ENCODE results near the gene TULP1.

Gene TULP1

GRCh38 chr6:35452183-35453090 lies 60.3 kb downstream of the TULP1 start, which contains the start of gene FANCE:
FANCE (plus strand) TSS chr6:35452338; CDS start chr6:35452546, 208 bp downstream.
- no peak for TF ChIP-seq CTCF (IDR thresholded peaks at IDR 0.05; ENCODE audit: insufficient read depth, low read length, missing control alignments)
- DNase-seq (ENCODE audit: low read depth, low spot score), result no peak
- CTCF ChIA-PET, result interaction anchor here (0.9 to 14.6 kb wide), 10 partner anchors 14 to 194 kb away, joined by 3 to 430 read pairs (median 67); partner anchors contain the start of genes DEF6, PPARD and RPL10A
- POLR2A ChIA-PET, result interaction anchor here (0.7 to 0.8 kb wide), 2 partner anchors 19 to 21 kb away, joined by 3 to 4 read pairs; no protein-coding TSS in a partner anchor
- H3K4me3 ChIP-seq (ENCODE audit: low read depth, low read length), result peak within 1 kb of the TSS; percentile 77

DNA sequence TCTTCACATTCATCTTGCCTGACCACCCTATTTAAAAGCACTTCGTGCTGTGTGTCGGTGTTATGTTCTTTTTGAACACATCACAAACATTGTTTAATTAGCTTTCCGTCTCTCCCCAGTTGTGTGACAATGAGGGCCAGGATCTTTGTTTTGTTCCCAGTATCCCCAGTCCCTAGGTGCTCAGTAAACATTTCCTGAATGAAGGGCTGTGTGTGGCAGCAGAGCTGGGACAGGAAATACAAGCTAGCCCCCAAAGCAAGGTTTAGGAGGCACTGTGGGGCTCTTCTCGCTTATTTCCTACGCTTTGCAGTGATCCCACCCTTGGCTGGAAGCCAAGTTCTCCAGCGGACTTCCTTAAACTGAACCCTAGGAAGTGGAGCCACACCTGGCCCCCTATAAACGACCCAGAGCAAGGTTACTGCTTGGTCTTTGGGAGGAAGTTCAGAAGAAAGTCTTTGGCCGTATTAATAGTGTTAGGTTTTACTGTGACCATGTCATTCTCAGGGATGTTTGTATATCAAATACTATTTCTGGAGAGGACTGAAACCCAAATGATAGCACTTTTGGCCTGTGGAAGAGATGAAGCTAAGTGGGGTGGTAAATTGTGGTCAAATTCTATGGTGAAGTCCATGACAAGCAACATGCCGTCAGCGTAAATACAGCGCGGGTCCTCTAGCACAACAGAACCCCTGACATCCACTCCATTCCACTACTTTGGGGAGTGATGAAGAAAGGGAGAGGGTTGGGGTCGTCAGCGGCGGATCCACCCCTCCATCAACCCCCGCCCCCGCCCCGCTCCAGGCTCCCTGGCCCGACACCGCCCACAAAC lies 61.1 kb downstream of the TULP1 start:
- no peak for TF ChIP-seq CTCF (IDR thresholded peaks at IDR 0.05; ENCODE audit: insufficient read depth, low read length, missing control alignments)
- ChIA-PET CTCF (interaction anchor here (0.8 to 14.6 kb wide), 16 partner anchors 15 to 193 kb away, joined by 3 to 430 read pairs (median 6); partner anchors contain the start of genes DEF6, PPARD and RPL10A), POLR2A (interaction anchor here (0.7 kb wide), 1 partner anchor 22 kb away, joined by 4 read pairs; no protein-coding TSS in a partner anchor)
- DNase-seq (ENCODE audit: low read depth, low spot score), result no peak
- H3K4me3 ChIP-seq (ENCODE audit: low read depth, low read length), result peak overlapping the region; percentile 52

- POLR2A ChIA-PET, result interaction anchor here (0.9 to 1.6 kb wide), 2 partner anchors 19 to 107 kb away, joined by 3 to 7 read pairs; partner anchors contain the start of genes PPARD and RPL10A
- TF ChIP-seq CTCF (IDR thresholded peaks at IDR 0.05; ENCODE audit: insufficient read depth, low read length, missing control alignments), result peak; percentile 40
- no peak overlapping the region for H3K4me3 ChIP-seq (ENCODE audit: low read depth, low read length)
- no peak for DNase-seq (ENCODE audit: low read depth, low spot score)
- CTCF ChIA-PET, result interaction anchor here (0.6 to 14.6 kb wide), 32 partner anchors 9 to 231 kb away, joined by 3 to 430 read pairs (median 7); partner anchors contain the start of genes DEF6, PPARD and RPL10A
Measured at GRCh38 chr6:35449287-35449881, 63.3 kb downstream of the TULP1 start.

DNA sequence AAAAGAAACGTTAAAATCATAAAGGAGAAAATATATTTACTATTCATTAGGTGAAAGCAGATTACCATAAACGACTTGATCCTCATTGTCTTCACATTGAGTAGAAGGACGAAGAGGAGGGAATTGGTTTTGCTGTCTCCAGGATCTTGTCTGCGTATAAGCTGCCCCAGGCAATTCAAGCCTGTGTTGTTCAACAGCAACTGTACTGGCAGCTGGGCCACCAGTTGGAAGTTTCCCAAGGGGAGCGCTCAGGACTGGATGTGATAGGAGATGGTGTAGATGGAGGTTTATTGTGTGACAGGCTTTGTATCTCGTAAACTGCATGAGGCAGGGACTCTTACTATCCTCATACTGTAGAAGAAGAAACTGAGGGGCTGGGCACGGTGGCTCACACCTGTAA lies 64.5 kb downstream of the TULP1 start:
- POLR2A ChIA-PET, result interaction anchor here (1.6 kb wide), 1 partner anchor 106 kb away, joined by 7 read pairs; the partner anchor contains the start of gene PPARD
- no peak overlapping the region for H3K4me3 ChIP-seq (ENCODE audit: low read depth, low read length)
- DNase-seq (ENCODE audit: low read depth, low spot score), result no peak
- CTCF ChIA-PET, result interaction anchor here (0.6 to 14.6 kb wide), 21 partner anchors 11 to 339 kb away, joined by 3 to 430 read pairs (median 10); partner anchors contain the start of genes DEF6, PPARD and RPL10A
- no peak for TF ChIP-seq CTCF (IDR thresholded peaks at IDR 0.05; ENCODE audit: insufficient read depth, low read length, missing control alignments)
